ENCODE measurements around the gene ARID5B.

ARID5B gene

DNA sequence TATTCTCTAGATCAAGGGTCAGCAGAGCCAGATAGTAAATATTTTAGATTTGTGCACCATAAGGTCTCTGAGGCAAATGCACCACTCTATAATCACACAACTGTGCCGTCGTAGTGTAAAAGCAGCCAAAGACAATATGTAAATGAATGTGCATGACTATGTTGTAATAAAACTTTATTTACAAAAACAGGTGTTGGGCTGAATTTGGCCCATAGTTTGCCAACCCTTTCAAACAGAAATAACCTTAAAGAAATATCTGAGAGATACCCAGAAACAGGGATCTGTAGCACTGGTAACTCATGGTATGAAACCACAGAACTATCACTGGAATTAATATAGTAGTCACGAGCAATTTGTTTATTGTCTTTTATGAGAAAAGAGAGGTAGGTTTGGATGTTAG is 86.0 kb downstream of the ARID5B start:
- CTCF ChIA-PET = no interaction called here
- POLR2A ChIA-PET = no interaction called here
- no peak for TF ChIP-seq ZNF384 (IDR thresholded peaks at IDR 0.05)
- no peak for TF ChIP-seq HDGF (IDR thresholded peaks at IDR 0.05; ENCODE audit: borderline replicate concordance)
- no peak for TF ChIP-seq BHLHE40 (IDR thresholded peaks at IDR 0.05; ENCODE audit: borderline replicate concordance)
- TF ChIP-seq FOXM1 (IDR thresholded peaks at IDR 0.05; ENCODE audit: borderline replicate concordance) = no peak
- TF ChIP-seq LEF1 (IDR thresholded peaks at IDR 0.05; ENCODE audit: borderline replicate concordance) = no peak
- no peak for TF ChIP-seq SUZ12 (IDR thresholded peaks at IDR 0.05)
- no peak for DNase-seq (ENCODE audit: extremely low spot score)

DNA sequence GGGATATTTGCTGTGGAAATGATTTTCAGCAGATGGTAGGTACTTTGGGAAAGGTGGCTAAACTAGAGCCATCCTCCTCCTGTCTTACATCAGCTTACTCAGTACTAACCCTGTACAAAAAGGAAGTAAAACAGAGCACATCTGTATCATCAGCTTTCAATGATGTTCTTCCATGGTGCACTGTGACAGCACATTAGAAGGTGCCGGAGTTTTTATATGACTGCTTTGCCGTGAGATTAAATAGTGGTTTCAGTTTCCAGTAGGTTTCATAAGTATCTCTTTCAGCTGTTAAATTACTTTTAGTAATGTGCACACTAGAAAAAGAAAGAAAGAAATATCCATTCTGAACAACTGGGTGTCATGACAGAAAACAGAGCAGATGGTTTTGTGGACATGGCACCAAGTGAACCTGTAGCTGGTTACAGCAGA is 86.5 kb downstream of the ARID5B start:
- DNase-seq (ENCODE audit: extremely low spot score) = no peak
- CTCF ChIA-PET = no interaction called here
- POLR2A ChIA-PET = no interaction called here
- no peak for TF ChIP-seq SP1 (IDR thresholded peaks at IDR 0.05)
- no peak for TF ChIP-seq FOXK2 (IDR thresholded peaks at IDR 0.05)
- TF ChIP-seq FOXM1 (IDR thresholded peaks at IDR 0.05; ENCODE audit: borderline replicate concordance) = no peak
- no peak for TF ChIP-seq ZNF384 (IDR thresholded peaks at IDR 0.05)
- TF ChIP-seq LEF1 (IDR thresholded peaks at IDR 0.05; ENCODE audit: borderline replicate concordance) = no peak
- TF ChIP-seq SUZ12 (IDR thresholded peaks at IDR 0.05) = no peak
- TF ChIP-seq HDGF (IDR thresholded peaks at IDR 0.05; ENCODE audit: borderline replicate concordance) = no peak
- TF ChIP-seq L3MBTL2 (conservative IDR thresholded peaks at IDR 0.05) = no peak
- TF ChIP-seq FOXA1 (IDR thresholded peaks at IDR 0.05) = no peak
- no peak for TF ChIP-seq PKNOX1 (IDR thresholded peaks at IDR 0.05)
- no peak for TF ChIP-seq TARDBP (IDR thresholded peaks at IDR 0.05)
- TF ChIP-seq BHLHE40 (IDR thresholded peaks at IDR 0.05; ENCODE audit: borderline replicate concordance) = no peak
- no peak for TF ChIP-seq ELF4 (IDR thresholded peaks at IDR 0.05)

- no peak for DNase-seq (ENCODE audit: extremely low spot score)
- ChIA-PET CTCF (no interaction called here), POLR2A (no interaction called here)
- TF ChIP-seq L3MBTL2 (conservative IDR thresholded peaks at IDR 0.05) (no peak), HDGF (IDR thresholded peaks at IDR 0.05; ENCODE audit: borderline replicate concordance) (no peak), FOXK2 (IDR thresholded peaks at IDR 0.05) (no peak), ARNT (IDR thresholded peaks at IDR 0.05) (no peak), PKNOX1 (IDR thresholded peaks at IDR 0.05) (no peak), TARDBP (IDR thresholded peaks at IDR 0.05) (no peak)
These were observed 88.7 kb downstream of the ARID5B start for GRCh38 chr10:61989995-61990760.

GRCh38 chr10:61990761-61991135 is 89.2 kb downstream of the ARID5B start:
- POLR2A ChIA-PET = no interaction called here
- no peak for DNase-seq (ENCODE audit: extremely low spot score)
- CTCF ChIA-PET = no interaction called here
- no peak for TF ChIP-seq SUZ12 (IDR thresholded peaks at IDR 0.05)
- TF ChIP-seq BHLHE40 (IDR thresholded peaks at IDR 0.05; ENCODE audit: borderline replicate concordance) = no peak
- TF ChIP-seq CTBP1 (IDR thresholded peaks at IDR 0.05; ENCODE audit: borderline replicate concordance) = no peak
- no peak for TF ChIP-seq SP1 (IDR thresholded peaks at IDR 0.05)
- no peak for TF ChIP-seq FOXA1 (IDR thresholded peaks at IDR 0.05)

GRCh38 chr10:61991166-61991565 is 89.7 kb downstream of the ARID5B start:
- TF ChIP-seq ELF4 (IDR thresholded peaks at IDR 0.05) (no peak), SUZ12 (IDR thresholded peaks at IDR 0.05) (no peak), LEF1 (IDR thresholded peaks at IDR 0.05; ENCODE audit: borderline replicate concordance) (no peak), ARNT (IDR thresholded peaks at IDR 0.05) (no peak), ZNF384 (IDR thresholded peaks at IDR 0.05) (no peak), CTBP1 (IDR thresholded peaks at IDR 0.05; ENCODE audit: borderline replicate concordance) (no peak)
- ChIA-PET POLR2A (no interaction called here), CTCF (no interaction called here)
- no peak for DNase-seq (ENCODE audit: extremely low spot score)

DNA sequence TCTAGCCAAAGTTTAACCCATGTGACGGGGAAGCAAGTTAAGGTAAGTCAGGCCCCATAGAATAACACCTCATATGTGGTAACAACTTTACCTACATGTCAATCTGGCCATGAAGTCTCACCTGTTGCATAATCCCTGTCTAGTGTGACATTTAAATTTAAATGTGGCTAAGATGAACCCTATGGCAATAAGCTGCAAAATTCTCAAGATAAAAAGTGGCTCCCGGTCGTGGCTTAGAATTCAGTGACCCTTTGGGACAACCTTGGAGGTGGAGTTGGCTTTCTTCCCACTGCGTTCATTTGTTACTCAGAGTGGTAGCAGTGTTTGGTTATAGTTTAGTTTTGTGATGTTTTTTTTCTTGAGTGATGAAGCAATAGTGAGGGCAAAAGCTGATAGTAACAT is 90.6 kb downstream of the ARID5B start:
- CTCF ChIA-PET = no interaction called here
- POLR2A ChIA-PET = interaction anchor here (1.2 kb wide), 1 partner anchor 89 kb away, joined by 3 read pairs; no protein-coding TSS in a partner anchor
- no peak for DNase-seq (ENCODE audit: extremely low spot score)
- TF ChIP-seq SUZ12 (IDR thresholded peaks at IDR 0.05) = no peak
- TF ChIP-seq ELF4 (IDR thresholded peaks at IDR 0.05) = no peak
- TF ChIP-seq HDGF (IDR thresholded peaks at IDR 0.05; ENCODE audit: borderline replicate concordance) = no peak
- no peak for TF ChIP-seq BHLHE40 (IDR thresholded peaks at IDR 0.05; ENCODE audit: borderline replicate concordance)
- TF ChIP-seq FOXK2 (IDR thresholded peaks at IDR 0.05) = no peak
- no peak for TF ChIP-seq PKNOX1 (IDR thresholded peaks at IDR 0.05)
- no peak for TF ChIP-seq SP1 (IDR thresholded peaks at IDR 0.05)
- no peak for TF ChIP-seq CTBP1 (IDR thresholded peaks at IDR 0.05; ENCODE audit: borderline replicate concordance)
- no peak for TF ChIP-seq ZNF384 (IDR thresholded peaks at IDR 0.05)
- TF ChIP-seq FOXA1 (IDR thresholded peaks at IDR 0.05) = no peak
- TF ChIP-seq L3MBTL2 (conservative IDR thresholded peaks at IDR 0.05) = no peak
- TF ChIP-seq NFRKB (IDR thresholded peaks at IDR 0.05) = no peak
- no peak for TF ChIP-seq FOXM1 (IDR thresholded peaks at IDR 0.05; ENCODE audit: borderline replicate concordance)
- no peak for TF ChIP-seq ARNT (IDR thresholded peaks at IDR 0.05)
- TF ChIP-seq LEF1 (IDR thresholded peaks at IDR 0.05; ENCODE audit: borderline replicate concordance) = no peak
- TF ChIP-seq TARDBP (IDR thresholded peaks at IDR 0.05) = no peak

Data from HEK293T (cell line).